GM23248 (cell line): ENCODE results near the gene PHF21A. TPM values are rescaled to one million over a fixed set of nuclear protein-coding genes. Genes with fewer than 3 reads are reported as not detected.
"Not testable (repeated sequence)": the region's sequence is repeated elsewhere in the genome, so short reads cannot be mapped to it uniquely, and the experiment has no call there.

ENCODE experiments used
- DNase-seq: peaks from one replicate; pipeline ENCODE4 v3.0.0-alpha.2; 2015
- H2AFZ ChIP-seq: fragments of 200-600 bp; sonication (generic); 2 replicates; pipeline ENCODE4 v1.6.1; 2016; ENCODE audit warnings: antibody characterized with exemption
- H3F3A ChIP-seq: fragments of 200-600 bp; sonication (generic); 2 replicates; pipeline ENCODE4 v1.6.1; 2016; ENCODE audit warnings: mild to moderate bottlenecking, antibody characterized with exemption, mixed run types; ENCODE audit not compliant: insufficient read depth
- H3K27ac ChIP-seq: fragments of 200-600 bp; sonication (generic); 2 replicates; pipeline ENCODE4 v1.5.1; 2016; ENCODE audit warnings: mild to moderate bottlenecking
- H3K27me3 ChIP-seq: fragments of 200-600 bp; sonication (generic); replicated peaks from 2 replicates; pipeline ENCODE4 v1.6.1; 2016; ENCODE audit warnings: mild to moderate bottlenecking; ENCODE audit not compliant: insufficient read depth
- H3K36me3 ChIP-seq: fragments of 200-600 bp; sonication (generic); 2 replicates; pipeline ENCODE4 v1.6.1; 2016; ENCODE audit warnings: low read depth, mild to moderate bottlenecking
- H3K4me1 ChIP-seq: fragments of 200-600 bp; sonication (generic); 2 replicates; pipeline ENCODE4 v1.6.1; 2016; ENCODE audit warnings: mild to moderate bottlenecking; ENCODE audit not compliant: insufficient read depth
- H3K4me2 ChIP-seq: fragments of 200-600 bp; sonication (generic); one replicate; pipeline ENCODE4 v1.6.1; 2016; ENCODE audit warnings: mild to moderate bottlenecking; ENCODE audit not compliant: unreplicated experiment
- H3K4me3 ChIP-seq: fragments of 200-600 bp; sonication (generic); 2 replicates; pipeline ENCODE4 v1.5.1; 2016; ENCODE audit warnings: mild to moderate bottlenecking
- H3K79me2 ChIP-seq: fragments of 200-600 bp; sonication (generic); 2 replicates; pipeline ENCODE4 v1.6.1; 2016; ENCODE audit warnings: mild to moderate bottlenecking; ENCODE audit not compliant: insufficient read depth
- H3K9ac ChIP-seq: fragments of 200-600 bp; sonication (generic); 2 replicates; pipeline ENCODE4 v1.6.1; 2016; ENCODE audit warnings: mild to moderate bottlenecking
- H3K9me2 ChIP-seq: fragments of 200-600 bp; sonication (generic); 2 replicates; pipeline ENCODE4 v1.6.1; 2016; ENCODE audit warnings: mixed run types, mild to moderate bottlenecking, moderate library complexity; ENCODE audit not compliant: insufficient read depth
- H3K9me3 ChIP-seq: fragments of 200-600 bp; sonication (generic); one replicate; pipeline ENCODE4 v1.6.1; 2017; ENCODE audit warnings: low read depth
- H4K20me1 ChIP-seq: fragments of 200-600 bp; sonication (generic); 2 replicates; pipeline ENCODE4 v1.6.0; 2016; ENCODE audit not compliant: insufficient read depth
- EZH2 ChIP-seq: fragments of 200-600 bp; sonication (generic); IDR thresholded peaks from 2 replicates; pipeline ENCODE4 v1.6.1; 2018; ENCODE audit warnings: antibody characterized with exemption, mild to moderate bottlenecking; ENCODE audit not compliant: insufficient read depth, poor library complexity, severe bottlenecking
- EZH2phosphoT487 ChIP-seq: fragments of 200-600 bp; sonication (generic); IDR thresholded peaks from 2 replicates; pipeline ENCODE4 v1.6.1; 2018; ENCODE audit warnings: antibody characterized with exemption, moderate library complexity, mild to moderate bottlenecking, low read depth; ENCODE audit not compliant: insufficient read depth
- WGBS, 2 experiments: methylation state at CpG; one replicate each; pipeline ENCODE4 v1.1.6; 2015 to 2017; ENCODE audit warnings: low lambda C conversion rate in 2 of 2, low coverage in 1 of 2; ENCODE audit errors: missing lambda C conversion rate in 2 of 2; 5-methylcytosine and 5-hydroxymethylcytosine counted together
- in situ Hi-C: fragments of 300-500 bp; cut with MboI; formaldehyde crosslinking; loops from 2 replicates; pipeline ENCODE4 v1.15.0; 2020
- polyA plus RNA-seq: library from polyadenylated mRNA; unstranded; fragments of >200 nt; fragmentation: Nextera tagmentation; extraction: Ambion mirVana; gene quantifications from 2 replicates; pipeline ENCODE4 v1.2.1, GENCODE V29; 2016
- total RNA-seq: library from RNA; depleted of rRNA; stranded (reverse); fragments of >200 nt; shearing (Covaris generic); gene quantifications from 2 replicates; pipeline ENCODE4 v1.2.3, GENCODE V29; 2014

The PHF21A gene
- total and polyA plus RNA-seq, 2 experiments from 2014 or later: 11.2 to 17.0 TPM

- Histone ChIP-seq H3K4me1 (peaks cover 40% of the 10 kb centered on the region), H3K36me3 (no peaks in the 10 kb centered on the region), H3K4me2 (peak overlapping the region; percentile 73), H3K9ac (peak overlapping the region; percentile 85), H3K27ac (peak overlapping the region; percentile 83), H3F3A (peaks cover 16% of the 10 kb centered on the region), H3K9me2 (no peaks in the 10 kb centered on the region), H4K20me1 (no peaks in the 10 kb centered on the region; the same call in 1 of the 2 replicates), H3K9me3 (no peaks in the 10 kb centered on the region), H3K4me3 (peak overlapping the region; percentile 81), H3K27me3 (no peaks in the 10 kb centered on the region), H3K79me2 (peaks cover 40% of the 10 kb centered on the region), H2AFZ (peak overlapping the region; percentile 68)
- 0 to 4% methylated on average over 5 to 23 of the region's 29 CpGs for WGBS, 2 experiments
- in situ Hi-C loops: no loop called here
- no peak for TF ChIP-seq EZH2
- no peak for TF ChIP-seq EZH2phosphoT487
- peak; percentile 74 for DNase-seq
These were observed 631 bp downstream of the PHF21A start for GRCh38 chr11:46120346-46121300.

GRCh38 chr11:46119352-46120216 lies 1.7 kb downstream of the PHF21A start:
- no peaks in the 10 kb centered on the region for H3K9me3 ChIP-seq
- H3K79me2 ChIP-seq: peaks cover 51% of the 10 kb centered on the region
- no peaks in the 10 kb centered on the region for H3K36me3 ChIP-seq
- peak overlapping the region; percentile 81 for H2AFZ ChIP-seq
- peaks cover 16% of the 10 kb centered on the region for H3F3A ChIP-seq
- peak overlapping the region; percentile 99 for H3K4me2 ChIP-seq
- no peaks in the 10 kb centered on the region for H3K27me3 ChIP-seq
- whole genome bisulfite sequencing, 2 experiments: 0 to 1% methylated on average over 26 to 56 of the region's 56 CpGs
- H3K9me2 ChIP-seq: no peaks in the 10 kb centered on the region
- peaks cover 6% of the 10 kb centered on the region; the same call in 1 of the 2 replicates for H4K20me1 ChIP-seq
- H3K27ac ChIP-seq: peak overlapping the region; percentile 83
- no peak for TF ChIP-seq EZH2phosphoT487
- no peak for TF ChIP-seq EZH2
- in situ Hi-C loops: no loop called here
- DNase-seq: peak; percentile 75
- H3K4me3 ChIP-seq: peak overlapping the region; percentile 83
- peaks cover 42% of the 10 kb centered on the region for H3K4me1 ChIP-seq
- peak overlapping the region; percentile 85 for H3K9ac ChIP-seq

- no peaks in the 10 kb centered on the region for H3K9me3 ChIP-seq
- TF ChIP-seq EZH2phosphoT487 (no peak), EZH2 (no peak)
- H3K9me2 ChIP-seq: no peaks in the 10 kb centered on the region
- peak overlapping the region; percentile 99 for H3K4me2 ChIP-seq
- in situ Hi-C loops: no loop called here
- WGBS, 2 experiments: 19 to 24% methylated on average over 6 of the region's 6 CpGs
- peaks cover 16% of the 10 kb centered on the region for H3F3A ChIP-seq
- peak overlapping the region; percentile 85 for H3K9ac ChIP-seq
- H3K79me2 ChIP-seq: peaks cover 58% of the 10 kb centered on the region
- peaks cover 42% of the 10 kb centered on the region for H3K4me1 ChIP-seq
- H4K20me1 ChIP-seq: peaks cover 6% of the 10 kb centered on the region; the same call in 1 of the 2 replicates
- H3K27me3 ChIP-seq: no peaks in the 10 kb centered on the region
- no peaks in the 10 kb centered on the region for H3K36me3 ChIP-seq
- H2AFZ ChIP-seq: peak overlapping the region; percentile 81
- peak overlapping the region; percentile 83 for H3K4me3 ChIP-seq
- peak; percentile 55 for DNase-seq
- H3K27ac ChIP-seq: peak overlapping the region; percentile 83
These were observed 2.4 kb downstream of the PHF21A start for GRCh38 chr11:46118702-46119351.

GRCh38 chr11:46117842-46118241 lies 3.4 kb downstream of the PHF21A start:
- Histone ChIP-seq H3F3A (peaks cover 16% of the 10 kb centered on the region), H3K79me2 (peaks cover 68% of the 10 kb centered on the region), H3K9me3 (no peaks in the 10 kb centered on the region), H3K9me2 (no peaks in the 10 kb centered on the region), H3K4me3 (peak overlapping the region; percentile 83), H3K9ac (peak overlapping the region; percentile 85), H3K27ac (no peak overlapping the region), H2AFZ (no peak overlapping the region), H4K20me1 (peaks cover 6% of the 10 kb centered on the region; the same call in 1 of the 2 replicates), H3K36me3 (no peaks in the 10 kb centered on the region), H3K27me3 (no peaks in the 10 kb centered on the region), H3K4me1 (peaks cover 37% of the 10 kb centered on the region), H3K4me2 (peak overlapping the region; percentile 99)
- in situ Hi-C loops: no loop called here
- DNase-seq: peak; percentile 36
- TF ChIP-seq EZH2 (no peak), EZH2phosphoT487 (no peak)

GRCh38 chr11:46116712-46117037 lies 4.6 kb downstream of the PHF21A start:
- 74 to 78% methylated on average over 10 of the region's 10 CpGs for WGBS, 2 experiments

More at GRCh38 chr11:46116712-46117037, 4.6 kb downstream of the PHF21A start:
- H2AFZ ChIP-seq, H3K9me3 ChIP-seq, DNase-seq, H3K9ac ChIP-seq, H3K27ac ChIP-seq, H3K9me2 ChIP-seq, H3K27me3 ChIP-seq, in situ Hi-C loops, H3K36me3 ChIP-seq: not testable (repeated sequence)
- Histone ChIP-seq H3F3A (peaks cover 13% of the 10 kb centered on the region), H3K4me1 (peaks cover 37% of the 10 kb centered on the region), H3K4me2 (peak overlapping the region; percentile 48), H3K79me2 (peaks cover 80% of the 10 kb centered on the region), H4K20me1 (peaks cover 13% of the 10 kb centered on the region; the same call in 1 of the 2 replicates), H3K4me3 (peak overlapping the region; percentile 83; the same call in 1 of the 2 replicates)
